Spinal cord (tissue), 10 donors: ENCODE results near the gene DNA2. TPM values are rescaled to one million over a fixed set of nuclear protein-coding genes. Genes with fewer than 3 reads are reported as not detected.
"Not testable (repeated sequence)": the region's sequence is repeated elsewhere in the genome, so short reads cannot be mapped to it uniquely, and the experiment has no call there.

Experiments used
- DNase-seq, 6 donors: peaks; one replicate each; pipeline versions ENCODE4 v3.0.0 to v3.0.0-alpha.2; 2013 to 2015; ENCODE audit warnings: low spot score in 6 of 6, low read depth in 4 of 6
- H3K27ac ChIP-seq: one replicate; pipeline ENCODE4 v1.5.1; 2013; ENCODE audit warnings: low read depth, low read length, control low read depth
- H3K27me3 ChIP-seq: one replicate; pipeline ENCODE4 v1.6.1; 2013; ENCODE audit warnings: low read length; ENCODE audit not compliant: control insufficient read depth, insufficient read depth
- H3K36me3 ChIP-seq: one replicate; pipeline ENCODE4 v1.6.1; 2013; ENCODE audit warnings: low read length; ENCODE audit not compliant: control insufficient read depth, insufficient read depth
- H3K4me1 ChIP-seq: one replicate; pipeline ENCODE4 v1.6.1; 2013; ENCODE audit warnings: low read length; ENCODE audit not compliant: control insufficient read depth, insufficient read depth
- H3K4me3 ChIP-seq: one replicate; pipeline ENCODE4 v1.5.1; 2013; ENCODE audit warnings: low read depth, low read length, control low read depth
- H3K9me3 ChIP-seq: one replicate; pipeline ENCODE4 v1.6.1; 2013; ENCODE audit warnings: low read length; ENCODE audit not compliant: control insufficient read depth, insufficient read depth
- WGBS: methylation state at CpG from one replicate; pipeline ENCODE4 v1.1.5; 2013; ENCODE audit warnings: missing lambda C conversion rate; ENCODE audit not compliant: insufficient coverage; 5-methylcytosine and 5-hydroxymethylcytosine counted together
- polyA plus RNA-seq, 2 donors: library from polyadenylated mRNA; unstranded; fragments of 120-200 nt; gene quantifications; one replicate each; pipeline ENCODE4 v1.2.1, GENCODE V29; 2013; ENCODE audit not compliant: insufficient read length in 2 of 2
- total RNA-seq, 2 donors: library from RNA; depleted of rRNA in 1 of 2; stranded (reverse); fragments of 120-200 nt in 1 of 2; fragments of >200 nt in 1 of 2; gene quantifications; one replicate each; pipeline versions ENCODE4 v1.2.3 to v1.2.4, GENCODE V29; 2013 to 2014
- donor health status: healthy.

DNA2 gene
- total and polyA plus RNA-seq, 4 donors, result 5.9 to 11.5 (median 8.9) TPM

- no CpG with 5 or more reads among the region's 3 CpGs for WGBS
- Histone ChIP-seq H3K36me3 (peaks cover 26% of the 10 kb centered on the region), H3K4me3 (no peak overlapping the region), H3K27me3 (no peaks in the 10 kb centered on the region), H3K4me1 (no peaks in the 10 kb centered on the region), H3K9me3 (no peaks in the 10 kb centered on the region), H3K27ac (no peak overlapping the region)
- DNase-seq, result no peak
Measured at GRCh38 chr10:68461032-68461431, 10.7 kb downstream of the DNA2 start.

GRCh38 chr10:68449698-68450097 lies 22.1 kb downstream of the DNA2 start:
- H3K4me3 ChIP-seq, H3K27ac ChIP-seq, H3K9me3 ChIP-seq, H3K27me3 ChIP-seq, H3K4me1 ChIP-seq: not testable (repeated sequence)
- H3K36me3 ChIP-seq, result peaks cover 17% of the 10 kb centered on the region
- whole genome bisulfite sequencing, result 59% methylated on average over 4 of the region's 7 CpGs
- DNase-seq, result peak in 2 of 6 donors; percentile 25 to 38

GRCh38 chr10:68446179-68446578 lies 25.6 kb downstream of the DNA2 start:
- Histone ChIP-seq H3K36me3 (peaks cover 13% of the 10 kb centered on the region), H3K27me3 (no peaks in the 10 kb centered on the region), H3K4me1 (no peaks in the 10 kb centered on the region), H3K4me3 (no peak overlapping the region), H3K9me3 (no peaks in the 10 kb centered on the region), H3K27ac (no peak overlapping the region)
- WGBS, result 100% methylated on average over 1 of the region's 1 CpG
- no peak for DNase-seq

- WGBS, result no CpG with 5 or more reads among the region's 2 CpGs
- H3K27me3 ChIP-seq, result no peaks in the 10 kb centered on the region
- no peak overlapping the region for H3K4me3 ChIP-seq
- no peak overlapping the region for H3K27ac ChIP-seq
- H3K9me3 ChIP-seq, result no peaks in the 10 kb centered on the region
- DNase-seq, result peak in 1 of 6 donors; percentile 72
- peaks cover 8% of the 10 kb centered on the region for H3K36me3 ChIP-seq
- no peaks in the 10 kb centered on the region for H3K4me1 ChIP-seq
Measured at GRCh38 chr10:68442971-68443370, 28.8 kb downstream of the DNA2 start.

- no peak overlapping the region for H3K4me3 ChIP-seq
Measured at GRCh38 chr10:68440898-68441297, 30.9 kb downstream of the DNA2 start.

GRCh38 chr10:68435803-68436202 lies 36.0 kb downstream of the DNA2 start:
- Histone ChIP-seq H3K27ac (no peak overlapping the region), H3K4me3 (no peak overlapping the region), H3K27me3 (no peaks in the 10 kb centered on the region), H3K36me3 (peaks cover 5% of the 10 kb centered on the region), H3K9me3 (no peaks in the 10 kb centered on the region), H3K4me1 (no peaks in the 10 kb centered on the region)
- no peak for DNase-seq

More at GRCh38 chr10:68440898-68441297, 30.9 kb downstream of the DNA2 start:
- no peak for DNase-seq
- H3K4me1 ChIP-seq, result no peaks in the 10 kb centered on the region
- H3K27me3 ChIP-seq, result no peaks in the 10 kb centered on the region
- peaks cover 3% of the 10 kb centered on the region for H3K36me3 ChIP-seq
- WGBS, result 86% methylated on average over 1 of the region's 3 CpGs
- no peak overlapping the region for H3K27ac ChIP-seq
- no peaks in the 10 kb centered on the region for H3K9me3 ChIP-seq

- H3K4me3 ChIP-seq, result no peak overlapping the region
- no peaks in the 10 kb centered on the region for H3K4me1 ChIP-seq
- no CpG with 5 or more reads among the region's 4 CpGs for WGBS
- H3K27me3 ChIP-seq, result no peaks in the 10 kb centered on the region
- peaks cover 5% of the 10 kb centered on the region for H3K36me3 ChIP-seq
- H3K9me3 ChIP-seq, result no peaks in the 10 kb centered on the region
- no peak for DNase-seq
- no peak overlapping the region for H3K27ac ChIP-seq
Measured at GRCh38 chr10:68434657-68435056, 37.1 kb downstream of the DNA2 start.

GRCh38 chr10:68428396-68429104 lies 43.2 kb downstream of the DNA2 start:
- H3K27me3 ChIP-seq, result no peaks in the 10 kb centered on the region
- no peak overlapping the region for H3K4me3 ChIP-seq
- no peaks in the 10 kb centered on the region for H3K4me1 ChIP-seq
- no peak for DNase-seq
- H3K27ac ChIP-seq, result no peak overlapping the region
- no peaks in the 10 kb centered on the region for H3K9me3 ChIP-seq
- 100% methylated on average over 1 of the region's 5 CpGs for WGBS
- H3K36me3 ChIP-seq, result peaks cover 16% of the 10 kb centered on the region

- peaks cover 14% of the 10 kb centered on the region for H3K36me3 ChIP-seq
- no peak for DNase-seq
- no peaks in the 10 kb centered on the region for H3K27me3 ChIP-seq
- H3K27ac ChIP-seq, result no peak overlapping the region
- H3K4me3 ChIP-seq, result no peak overlapping the region
- 97% methylated on average over 20 of the region's 20 CpGs for WGBS
- H3K4me1 ChIP-seq, result no peaks in the 10 kb centered on the region
- no peaks in the 10 kb centered on the region for H3K9me3 ChIP-seq
Measured at GRCh38 chr10:68424454-68425014, 47.2 kb downstream of the DNA2 start.

- Histone ChIP-seq H3K36me3 (peaks cover 16% of the 10 kb centered on the region), H3K27me3 (no peaks in the 10 kb centered on the region), H3K4me1 (no peaks in the 10 kb centered on the region), H3K27ac (no peak overlapping the region), H3K4me3 (no peak overlapping the region), H3K9me3 (no peaks in the 10 kb centered on the region)
- DNase-seq, result no peak
- 100% methylated on average over 3 of the region's 5 CpGs for WGBS
Measured at GRCh38 chr10:68423522-68423921, 48.3 kb downstream of the DNA2 start.
